IMR-90 (cell line): ENCODE results near the gene AATF. TPM values are rescaled to one million over a fixed set of nuclear protein-coding genes. Genes with fewer than 3 reads are reported as not detected.

Experiments used
- ATAC-seq: fragments of 200-7000 bp; cut with Tn5 transposase; 2 replicates; pipeline ENCODE4 v1.9.1; 2020; ENCODE audit warnings: low read depth, mild to moderate bottlenecking, moderate library complexity
- BruUV-seq: library from RNA; stranded (reverse); fragments of 400-500 nt; replicated peaks from 2 replicates; lab custom pipeline; 2021; lab: Mats Ljungman, UMichigan
- CTCF ChIA-PET: fragments of 300-600 bp; formaldehyde crosslinking; extraction: SDS; loops from one replicate; lab custom pipeline; 2021; ENCODE audit warnings: antibody characterized with exemption; lab: Yijun Ruan, JAX
- POLR2A ChIA-PET: fragments of 300-600 bp; sonication (Branson Sonifier 250); formaldehyde crosslinking; loops from one replicate; lab custom pipeline; 2022; ENCODE audit warnings: antibody characterized with exemption; ENCODE audit not compliant: unreplicated experiment; lab: Charles Lee
- DNase-seq: peaks from one replicate; pipeline ENCODE4 v3.0.0; 2013
- H2AFZ ChIP-seq: replicated peaks from 2 replicates; pipeline ENCODE3; 2013; ENCODE audit warnings: low read length, mild to moderate bottlenecking; ENCODE audit not compliant: poor library complexity
- H2AK5ac ChIP-seq: 2 replicates; pipeline ENCODE4 v1.6.1; 2013; ENCODE audit warnings: low read depth, low read length, inconsistent platforms
- H2AK9ac ChIP-seq: replicated peaks from 2 replicates; pipeline ENCODE3; 2013; ENCODE audit warnings: mild to moderate bottlenecking, low read depth, low read length, moderate library complexity; ENCODE audit not compliant: poor library complexity
- H2BK120ac ChIP-seq: 2 replicates; pipeline ENCODE4 v1.6.1; 2013; ENCODE audit warnings: low read depth, low read length, inconsistent platforms
- H2BK15ac ChIP-seq: 3 replicates; pipeline ENCODE4 v1.6.1; 2013; ENCODE audit warnings: low read depth, low read length, inconsistent platforms
- H2BK20ac ChIP-seq: 2 replicates; pipeline ENCODE4 v1.6.1; 2013; ENCODE audit warnings: low read depth, mild to moderate bottlenecking, inconsistent platforms, low read length, moderate library complexity
- H2BK5ac ChIP-seq: 2 replicates; pipeline ENCODE4 v1.6.1; 2013; ENCODE audit warnings: mild to moderate bottlenecking, low read depth, low read length, inconsistent platforms; ENCODE audit not compliant: poor library complexity, severe bottlenecking
- H3K14ac ChIP-seq: replicated peaks from 2 replicates; pipeline ENCODE4 v1.6.1; 2013; ENCODE audit warnings: low read depth, low read length, inconsistent platforms
- H3K18ac ChIP-seq: 2 replicates; pipeline ENCODE4 v1.6.1; 2013; ENCODE audit warnings: low read depth, low read length, control low read depth
- H3K23ac ChIP-seq: 2 replicates; pipeline ENCODE4 v1.6.1; 2013; ENCODE audit warnings: low read depth, low read length, inconsistent platforms
- H3K27ac ChIP-seq: 2 replicates; pipeline ENCODE4 v1.5.1; 2013; ENCODE audit warnings: mild to moderate bottlenecking, control low read depth, low read length; ENCODE audit not compliant: insufficient read depth
- H3K27me3 ChIP-seq: 2 replicates; pipeline ENCODE4 v1.6.1; 2013; ENCODE audit warnings: low read length; ENCODE audit not compliant: control insufficient read depth, insufficient read depth
- H3K36me3 ChIP-seq: 2 replicates; pipeline ENCODE4 v1.6.1; 2013; ENCODE audit warnings: low read length, mixed read lengths; ENCODE audit not compliant: control insufficient read depth, insufficient read depth
- H3K4ac ChIP-seq: 2 replicates; pipeline ENCODE4 v1.6.1; 2013; ENCODE audit warnings: low read depth, low read length, inconsistent platforms
- H3K4me1 ChIP-seq: 2 replicates; pipeline ENCODE4 v1.6.1; 2013; ENCODE audit warnings: low read length, mixed read lengths; ENCODE audit not compliant: control insufficient read depth, insufficient read depth
- H3K4me2 ChIP-seq: 2 replicates; pipeline ENCODE4 v1.6.1; 2013; ENCODE audit warnings: low read depth, mild to moderate bottlenecking, control low read depth, low read length, moderate library complexity
- H3K4me3 ChIP-seq: 2 replicates; pipeline ENCODE4 v1.5.1; 2013; ENCODE audit warnings: low read depth, mild to moderate bottlenecking, control low read depth, low read length, moderate library complexity; ENCODE audit not compliant: insufficient read depth
- H3K56ac ChIP-seq: 2 replicates; pipeline ENCODE4 v1.6.1; 2013; ENCODE audit warnings: low read length, inconsistent platforms; ENCODE audit not compliant: insufficient read depth; ENCODE audit errors: extremely low read depth
- H3K79me1 ChIP-seq, 2 experiments: 2 replicates each; pipeline ENCODE4 v1.6.1; 2013; ENCODE audit warnings: low read length in 2 of 2, inconsistent platforms in 1 of 2, low read depth in 1 of 2
- H3K9ac ChIP-seq: 2 replicates; pipeline ENCODE4 v1.6.1; 2013; ENCODE audit warnings: low read depth, low read length, control low read depth
- H3K9me1 ChIP-seq: 2 replicates; pipeline ENCODE4 v1.6.1; 2013; ENCODE audit warnings: low read length, inconsistent platforms; ENCODE audit not compliant: insufficient read depth
- H3K9me3 ChIP-seq: 2 replicates; pipeline ENCODE4 v1.6.1; 2013; ENCODE audit warnings: low read length; ENCODE audit not compliant: control insufficient read depth, insufficient read depth
- H4K20me1 ChIP-seq: 2 replicates; pipeline ENCODE4 v1.6.1; 2013; ENCODE audit warnings: low read length, inconsistent platforms; ENCODE audit not compliant: insufficient read depth
- H4K5ac ChIP-seq: 2 replicates; pipeline ENCODE4 v1.6.1; 2013; ENCODE audit warnings: mild to moderate bottlenecking, low read depth, low read length, control low read depth
- H4K8ac ChIP-seq, 2 experiments: 2 replicates each; pipeline ENCODE4 v1.6.1; 2013; ENCODE audit warnings: low read depth in 2 of 2, low read length in 2 of 2, control low read depth in 1 of 2, inconsistent platforms in 1 of 2
- H4K91ac ChIP-seq: 2 replicates; pipeline ENCODE4 v1.6.1; 2013; ENCODE audit warnings: low read depth, low read length, inconsistent platforms; ENCODE audit not compliant: insufficient read depth
- BHLHE40 ChIP-seq: fragments of 150-350 bp; IDR thresholded peaks from 2 replicates; pipeline ENCODE4 v1.6.1; 2016; ENCODE audit warnings: mild to moderate bottlenecking, low read depth, low read length
- CEBPB ChIP-seq: IDR thresholded peaks from 2 replicates; pipeline ENCODE4 v1.6.1; 2012; ENCODE audit warnings: low read depth, low read length, improper control_type of control experiment
- CHD1 ChIP-seq: IDR thresholded peaks from 2 replicates; pipeline ENCODE4 v1.6.1; 2012; ENCODE audit warnings: low read depth, low read length, improper control_type of control experiment
- CTCF ChIP-seq: conservative IDR thresholded peaks from 2 replicates; pipeline ENCODE4 v1.5.1; 2012; ENCODE audit warnings: mild to moderate bottlenecking, low read depth, low read length, improper control_type of control experiment
- ELK1 ChIP-seq: fragments of 150-350 bp; IDR thresholded peaks from 2 replicates; pipeline ENCODE4 v1.6.1; 2016; ENCODE audit warnings: low read depth, mild to moderate bottlenecking, low read length, moderate library complexity, borderline replicate concordance
- FOS ChIP-seq: fragments of 150-350 bp; IDR thresholded peaks from 2 replicates; pipeline ENCODE4 v1.6.1; 2016; ENCODE audit warnings: low read depth, low read length
- MAFK ChIP-seq: IDR thresholded peaks from 2 replicates; pipeline ENCODE4 v1.6.1; 2012; ENCODE audit warnings: low read depth, low read length, improper control_type of control experiment
- MAZ ChIP-seq: IDR thresholded peaks from 2 replicates; pipeline ENCODE4 v1.6.1; 2012; ENCODE audit warnings: low read depth, mild to moderate bottlenecking, low read length, improper control_type of control experiment, moderate library complexity, borderline replicate concordance
- MXI1 ChIP-seq: IDR thresholded peaks from 2 replicates; pipeline ENCODE4 v1.6.1; 2012; ENCODE audit warnings: low read depth, mild to moderate bottlenecking, low read length, moderate library complexity, borderline replicate concordance
- NFE2L2 ChIP-seq: fragments of 150-350 bp; IDR thresholded peaks from 2 replicates; pipeline ENCODE4 v1.6.1; 2016; ENCODE audit warnings: low read depth, mild to moderate bottlenecking, low read length
- POLR2A ChIP-seq: IDR thresholded peaks from 2 replicates; pipeline ENCODE4 v1.6.1; 2012; ENCODE audit warnings: mild to moderate bottlenecking, low read depth, low read length
- RAD21 ChIP-seq: IDR thresholded peaks from 2 replicates; pipeline ENCODE4 v1.6.1; 2012; ENCODE audit warnings: low read length, improper control_type of control experiment
- RCOR1 ChIP-seq: IDR thresholded peaks from 2 replicates; pipeline ENCODE4 v1.6.1; 2012; ENCODE audit warnings: mild to moderate bottlenecking, low read length, improper control_type of control experiment; ENCODE audit not compliant: insufficient replicate concordance
- RFX5 ChIP-seq: IDR thresholded peaks from 2 replicates; pipeline ENCODE4 v1.8.0; 2012; ENCODE audit warnings: low read depth, mild to moderate bottlenecking, low read length, moderate library complexity
- SMC3 ChIP-seq: fragments of 150-350 bp; IDR thresholded peaks from 2 replicates; pipeline ENCODE4 v1.6.1; 2016; ENCODE audit warnings: low read depth, mild to moderate bottlenecking, antibody characterized with exemption, low read length, moderate library complexity
- WGBS, 2 experiments: methylation state at CpG; one replicate each; pipeline versions ENCODE4 v1.1.5 to v1.1.7; 2013; ENCODE audit warnings: missing lambda C conversion rate in 2 of 2; ENCODE audit not compliant: insufficient read length in 1 of 2; ENCODE audit errors: extremely low coverage in 2 of 2; 5-methylcytosine and 5-hydroxymethylcytosine counted together
- dilution Hi-C: fragments of 300-500 bp; cut with HindIII; formaldehyde crosslinking; loops from one replicate; pipeline ENCODE4 v1.14.3; 2018; ENCODE audit warnings: low sequenced_read_pairs; ENCODE audit not compliant: unreplicated experiment
- in situ Hi-C: fragments of 300-500 bp; cut with MboI; formaldehyde crosslinking; loops from 3 replicates; pipeline ENCODE4 v1.14.3; 2019; ENCODE audit warnings: low sequenced_read_pairs, inconsistent platforms, mixed read lengths
- intact Hi-C: fragments of 100-400 bp; cut with micrococcal nuclease; formaldehyde crosslinking; loops from 2 replicates; pipeline ENCODE4 v1.10.0; 2022
- polyA plus RNA-seq, 3 experiments: library from polyadenylated mRNA; depleted of rRNA; stranded (reverse); fragments of >200 nt; gene quantifications; 2 replicates each; pipeline ENCODE4 v1.2.3, GENCODE V29; 2012; ENCODE audit warnings: low replicate concordance in 1 of 3
- total RNA-seq: library from RNA; depleted of rRNA; stranded (reverse); fragments of >200 nt; gene quantifications from 2 replicates; pipeline ENCODE4 v1.2.3, GENCODE V29; 2012
- TF ChIP-seq, protein P1 (sequence below): fragments of 150-350 bp; IDR thresholded peaks from 2 replicates; pipeline ENCODE4 v1.6.1; 2017; ENCODE audit warnings: mild to moderate bottlenecking, antibody characterized with exemption, low read length, low read depth

AATF gene
- total and polyA plus RNA-seq, 2 of the 4 experiments (the other 2 are of a cell fraction) = 21.0 to 34.8 TPM

DNA sequence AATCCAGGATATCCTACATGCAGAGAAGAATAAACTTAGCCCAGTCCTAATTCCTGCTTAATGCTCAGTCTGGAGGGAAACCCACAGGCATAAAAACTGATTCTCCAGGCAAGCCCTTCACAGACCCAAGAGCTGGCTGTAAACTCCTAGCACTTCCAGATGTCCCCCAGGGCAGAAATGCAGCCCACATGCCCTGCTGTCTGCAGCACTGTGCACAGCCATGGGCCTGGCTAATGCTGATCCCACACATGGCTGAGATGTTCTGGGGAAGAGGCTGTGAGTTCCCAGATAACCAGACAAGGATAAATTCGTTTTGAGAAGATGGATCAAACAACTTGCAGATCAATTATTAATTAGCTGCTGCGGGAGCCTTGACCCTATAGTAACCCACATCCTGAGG lies 148.4 kb downstream of the AATF start:
- no CpG with 5 or more reads among the region's 2 CpGs for WGBS, 2 experiments
- Histone ChIP-seq H4K20me1 (no peaks in the 10 kb centered on the region), H2BK120ac (no peak overlapping the region), H2BK5ac (no peak overlapping the region), H4K8ac (no peak overlapping the region), H4K91ac (no peak overlapping the region), H2AFZ (no peak overlapping the region), H3K9me3 (no peaks in the 10 kb centered on the region), H3K4me2 (no peak overlapping the region), H3K9me1 (peaks cover 11% of the 10 kb centered on the region; the same call in 1 of the 2 replicates), H3K27me3 (no peaks in the 10 kb centered on the region), H2AK9ac (no peak overlapping the region), H3K23ac (no peak overlapping the region), H3K4me3 (no peak overlapping the region), H3K9ac (no peak overlapping the region), H2BK15ac (no peak overlapping the region), H3K18ac (no peak overlapping the region), H3K4me1 (peaks cover 2% of the 10 kb centered on the region; the same call in 1 of the 2 replicates), H3K36me3 (peaks cover 31% of the 10 kb centered on the region), H3K27ac (no peak overlapping the region), H4K5ac (no peak overlapping the region), H3K56ac (no peak overlapping the region), H3K4ac (no peak overlapping the region), H3K79me1 (no peaks in the 10 kb centered on the region), H2AK5ac (no peak overlapping the region), H2BK20ac (no peak overlapping the region), H3K14ac (no peak overlapping the region)
- dilution Hi-C loops = no loop called here
- in situ Hi-C loops = no loop called here
- intact Hi-C loops = no loop called here
- POLR2A ChIA-PET = no interaction called here
- DNase-seq (no peak), ATAC-seq (no peak)
- TF ChIP-seq CHD1 (no peak), RFX5 (no peak), ELK1 (no peak), FOS (no peak), NFE2L2 (no peak), CTCF (no peak), MAFK (no peak), MAZ (no peak), CEBPB (no peak), SMC3 (no peak), POLR2A (no peak), MXI1 (no peak), RCOR1 (no peak), BHLHE40 (no peak), RAD21 (no peak)
- TF ChIP-seq, protein P1, sequence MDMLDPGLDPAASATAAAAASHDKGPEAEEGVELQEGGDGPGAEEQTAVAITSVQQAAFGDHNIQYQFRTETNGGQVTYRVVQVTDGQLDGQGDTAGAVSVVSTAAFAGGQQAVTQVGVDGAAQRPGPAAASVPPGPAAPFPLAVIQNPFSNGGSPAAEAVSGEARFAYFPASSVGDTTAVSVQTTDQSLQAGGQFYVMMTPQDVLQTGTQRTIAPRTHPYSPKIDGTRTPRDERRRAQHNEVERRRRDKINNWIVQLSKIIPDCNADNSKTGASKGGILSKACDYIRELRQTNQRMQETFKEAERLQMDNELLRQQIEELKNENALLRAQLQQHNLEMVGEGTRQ = no peak
- no TSS peak for BruUV-seq
- CTCF ChIA-PET = interaction anchor here (0.6 to 1.5 kb wide), 2 partner anchors 18 to 76 kb away, joined by 3 to 4 read pairs; no protein-coding TSS in a partner anchor
